ENCODE results near the gene NUDT22.

The NUDT22 gene

DNA sequence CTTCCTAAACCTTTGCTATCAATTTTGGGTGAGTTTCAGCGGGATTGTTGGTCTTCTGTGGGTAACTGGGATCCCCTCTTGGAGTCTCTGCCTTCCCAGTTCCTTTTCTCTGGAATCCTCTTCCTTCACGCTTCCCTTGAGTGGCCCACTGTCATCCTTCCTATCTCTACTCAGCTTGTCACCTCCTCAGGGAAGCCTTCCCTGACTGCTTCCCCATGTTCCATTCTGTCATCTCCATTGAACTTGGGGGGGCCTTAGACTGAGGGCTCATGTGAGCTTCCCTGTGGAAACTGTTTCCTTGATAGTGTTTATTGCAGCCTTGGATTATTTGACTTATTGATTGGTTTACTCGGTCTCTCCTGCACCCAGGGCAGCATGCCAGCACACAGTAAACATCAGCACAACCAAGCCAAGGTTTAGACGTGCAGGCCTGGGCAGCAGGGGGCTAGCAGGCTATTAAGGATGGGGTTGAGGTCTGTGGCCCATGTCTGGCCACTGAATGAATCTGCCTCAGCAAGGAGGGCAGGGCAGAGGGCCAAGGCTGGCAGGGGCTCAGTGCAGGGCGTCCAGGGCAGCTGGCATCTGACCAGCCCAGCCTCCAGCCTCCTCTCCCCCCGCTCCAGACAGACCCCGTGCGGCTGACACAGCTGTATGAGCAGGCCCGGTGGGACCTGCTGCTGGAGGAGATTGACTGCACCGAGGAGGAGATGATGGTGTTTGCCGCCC lies 7.3 kb upstream of the NUDT22 start:
- Histone ChIP-seq H2AK5ac (ENCODE audit: low read length) (no peak overlapping the region), H3K23ac (ENCODE audit: low read length) (no peak overlapping the region)
- no CpG with 5 or more reads among the region's 11 CpGs for WGBS (ENCODE audit: extremely low coverage, insufficient coverage, low lambda C conversion rate)

DNA sequence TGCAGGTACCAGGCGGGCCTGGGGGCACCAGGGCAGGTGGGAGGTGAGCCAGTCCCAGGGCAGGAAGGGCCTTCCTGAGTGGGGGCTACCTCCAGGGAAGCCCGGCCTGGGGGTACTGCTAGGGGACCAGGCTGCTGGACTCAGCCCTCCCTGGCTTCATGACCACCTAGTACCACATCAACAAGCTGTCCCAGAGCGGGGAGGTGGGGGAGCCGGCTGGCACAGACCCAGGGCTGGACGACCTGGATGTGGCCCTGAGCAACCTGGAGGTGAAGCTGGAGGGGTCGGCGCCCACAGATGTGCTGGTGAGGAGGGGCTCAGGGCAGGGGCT lies 6.8 kb upstream of the NUDT22 start:
- no peaks in the 10 kb centered on the region for H3K27me3 ChIP-seq (ENCODE audit: insufficient read depth, low read length, poor library complexity)
- no peak overlapping the region for H3K9ac ChIP-seq (ENCODE audit: low read length)
- H3K18ac ChIP-seq (ENCODE audit: low read length) = no peak overlapping the region
- H3K4me1 ChIP-seq (ENCODE audit: control insufficient read depth, low read depth, low read length) = no peaks in the 10 kb centered on the region
- H3K27ac ChIP-seq (ENCODE audit: low read depth, low read length) = no peak overlapping the region
- H3K4ac ChIP-seq (ENCODE audit: low read depth, low read length) = no peak overlapping the region
- H4K8ac ChIP-seq (ENCODE audit: low read depth, low read length) = no peak overlapping the region
- no peak overlapping the region for H2BK120ac ChIP-seq (ENCODE audit: low read depth, low read length)
- no peaks in the 10 kb centered on the region for H3K79me1 ChIP-seq (ENCODE audit: low read length)
- no peak for DNase-seq
- no peak overlapping the region for H3K56ac ChIP-seq (ENCODE audit: low read length)
- H2AK5ac ChIP-seq (ENCODE audit: low read length) = no peak overlapping the region
- H4K5ac ChIP-seq (ENCODE audit: low read length) = no peak overlapping the region
- H2BK15ac ChIP-seq (replicated peaks; ENCODE audit: low read depth) = no peak overlapping the region
- no peaks in the 10 kb centered on the region for H3K79me2 ChIP-seq (ENCODE audit: control insufficient read depth, insufficient read depth, low read length)
- H3K36me3 ChIP-seq (ENCODE audit: control insufficient read depth, insufficient read depth, low read length) = no peaks in the 10 kb centered on the region
- no peak overlapping the region for H2BK5ac ChIP-seq (ENCODE audit: low read length)
- H3K4me2 ChIP-seq (ENCODE audit: low read length) = no peak overlapping the region
- H3K4me3 ChIP-seq (ENCODE audit: low read length) = no peak overlapping the region
- WGBS (ENCODE audit: extremely low coverage, insufficient coverage, low lambda C conversion rate) = no CpG with 5 or more reads among the region's 7 CpGs
- H3K23ac ChIP-seq (ENCODE audit: low read length) = no peak overlapping the region

More for the DNA sequence above, 7.3 kb upstream of the NUDT22 start:
- Histone ChIP-seq H3K56ac (ENCODE audit: low read length) (no peak overlapping the region), H3K36me3 (ENCODE audit: control insufficient read depth, insufficient read depth, low read length) (no peaks in the 10 kb centered on the region), H3K79me1 (ENCODE audit: low read length) (no peaks in the 10 kb centered on the region), H4K5ac (ENCODE audit: low read length) (no peak overlapping the region), H2BK15ac (replicated peaks; ENCODE audit: low read depth) (no peak overlapping the region), H3K4me3 (ENCODE audit: low read length) (no peak overlapping the region), H3K4me1 (ENCODE audit: control insufficient read depth, low read depth, low read length) (no peaks in the 10 kb centered on the region), H3K27me3 (ENCODE audit: insufficient read depth, low read length, poor library complexity) (no peaks in the 10 kb centered on the region), H2BK120ac (ENCODE audit: low read depth, low read length) (no peak overlapping the region), H2BK5ac (ENCODE audit: low read length) (no peak overlapping the region), H3K9ac (ENCODE audit: low read length) (no peak overlapping the region), H3K18ac (ENCODE audit: low read length) (no peak overlapping the region), H3K79me2 (ENCODE audit: control insufficient read depth, insufficient read depth, low read length) (no peaks in the 10 kb centered on the region), H3K27ac (ENCODE audit: low read depth, low read length) (no peak overlapping the region), H3K4ac (ENCODE audit: low read depth, low read length) (no peak overlapping the region), H3K4me2 (ENCODE audit: low read length) (no peak overlapping the region), H4K8ac (ENCODE audit: low read depth, low read length) (no peak overlapping the region)
- DNase-seq = no peak

- Histone ChIP-seq H3K4me2 (ENCODE audit: low read length) (no peak overlapping the region), H2BK15ac (replicated peaks; ENCODE audit: low read depth) (no peak overlapping the region), H3K18ac (ENCODE audit: low read length) (no peak overlapping the region), H3K4ac (ENCODE audit: low read depth, low read length) (no peak overlapping the region), H2BK120ac (ENCODE audit: low read depth, low read length) (no peak overlapping the region), H3K4me1 (ENCODE audit: control insufficient read depth, low read depth, low read length) (no peaks in the 10 kb centered on the region), H3K27me3 (ENCODE audit: insufficient read depth, low read length, poor library complexity) (no peaks in the 10 kb centered on the region), H3K36me3 (ENCODE audit: control insufficient read depth, insufficient read depth, low read length) (no peaks in the 10 kb centered on the region), H3K79me1 (ENCODE audit: low read length) (no peaks in the 10 kb centered on the region), H4K8ac (ENCODE audit: low read depth, low read length) (no peak overlapping the region), H3K4me3 (ENCODE audit: low read length) (no peak overlapping the region), H3K27ac (ENCODE audit: low read depth, low read length) (no peak overlapping the region), H2AK5ac (ENCODE audit: low read length) (no peak overlapping the region), H3K56ac (ENCODE audit: low read length) (no peak overlapping the region), H4K5ac (ENCODE audit: low read length) (no peak overlapping the region), H3K79me2 (ENCODE audit: control insufficient read depth, insufficient read depth, low read length) (no peaks in the 10 kb centered on the region), H2BK5ac (ENCODE audit: low read length) (no peak overlapping the region), H3K9ac (ENCODE audit: low read length) (no peak overlapping the region), H3K23ac (ENCODE audit: low read length) (no peak overlapping the region)
- no peak for DNase-seq
- WGBS (ENCODE audit: extremely low coverage, insufficient coverage, low lambda C conversion rate) = no CpG with 5 or more reads among the region's 10 CpGs
These were observed 6.3 kb upstream of the NUDT22 start for GRCh38 chr11:64219755-64220154.

DNA sequence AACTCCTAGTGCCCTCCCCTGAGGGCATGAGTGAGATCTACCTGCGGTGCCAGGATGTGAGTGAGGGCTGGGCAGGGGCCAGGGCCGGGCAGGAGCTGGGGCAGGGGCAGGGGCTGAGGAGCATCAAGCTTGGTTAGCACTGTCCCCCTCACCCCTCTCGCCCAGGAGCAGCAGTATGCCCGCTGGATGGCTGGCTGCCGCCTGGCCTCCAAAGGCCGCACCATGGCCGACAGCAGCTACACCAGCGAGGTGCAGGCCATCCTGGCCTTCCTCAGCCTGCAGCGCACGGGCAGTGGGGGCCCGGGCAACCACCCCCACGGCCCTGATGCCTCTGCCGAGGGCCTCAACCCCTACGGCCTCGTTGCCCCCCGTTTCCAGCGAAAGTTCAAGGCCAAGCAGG lies 5.8 kb upstream of the NUDT22 start:
- no peak overlapping the region for H4K8ac ChIP-seq (ENCODE audit: low read depth, low read length)
- no peak overlapping the region for H3K4me3 ChIP-seq (ENCODE audit: low read length)
- H2BK15ac ChIP-seq (replicated peaks; ENCODE audit: low read depth) = no peak overlapping the region
- DNase-seq = no peak
- no peaks in the 10 kb centered on the region for H3K36me3 ChIP-seq (ENCODE audit: control insufficient read depth, insufficient read depth, low read length)
- H3K56ac ChIP-seq (ENCODE audit: low read length) = no peak overlapping the region
- no peak overlapping the region for H3K27ac ChIP-seq (ENCODE audit: low read depth, low read length)
- H3K23ac ChIP-seq (ENCODE audit: low read length) = no peak overlapping the region
- no peak overlapping the region for H3K9ac ChIP-seq (ENCODE audit: low read length)
- WGBS (ENCODE audit: extremely low coverage, insufficient coverage, low lambda C conversion rate) = no CpG with 5 or more reads among the region's 17 CpGs
- no peak overlapping the region for H4K5ac ChIP-seq (ENCODE audit: low read length)
- no peaks in the 10 kb centered on the region for H3K4me1 ChIP-seq (ENCODE audit: control insufficient read depth, low read depth, low read length)
- no peak overlapping the region for H3K4me2 ChIP-seq (ENCODE audit: low read length)
- H3K27me3 ChIP-seq (ENCODE audit: insufficient read depth, low read length, poor library complexity) = no peaks in the 10 kb centered on the region
- H2BK5ac ChIP-seq (ENCODE audit: low read length) = no peak overlapping the region
- no peak overlapping the region for H3K18ac ChIP-seq (ENCODE audit: low read length)
- no peaks in the 10 kb centered on the region for H3K79me2 ChIP-seq (ENCODE audit: control insufficient read depth, insufficient read depth, low read length)
- no peak overlapping the region for H2BK120ac ChIP-seq (ENCODE audit: low read depth, low read length)
- no peak overlapping the region for H2AK5ac ChIP-seq (ENCODE audit: low read length)
- no peak overlapping the region for H3K4ac ChIP-seq (ENCODE audit: low read depth, low read length)
- no peaks in the 10 kb centered on the region for H3K79me1 ChIP-seq (ENCODE audit: low read length)

- Histone ChIP-seq H4K5ac (ENCODE audit: low read length) (no peak overlapping the region), H3K36me3 (ENCODE audit: control insufficient read depth, insufficient read depth, low read length) (no peaks in the 10 kb centered on the region), H3K79me1 (ENCODE audit: low read length) (no peaks in the 10 kb centered on the region), H3K56ac (ENCODE audit: low read length) (no peak overlapping the region), H3K27me3 (ENCODE audit: insufficient read depth, low read length, poor library complexity) (no peaks in the 10 kb centered on the region), H3K9ac (ENCODE audit: low read length) (no peak overlapping the region), H3K79me2 (ENCODE audit: control insufficient read depth, insufficient read depth, low read length) (no peaks in the 10 kb centered on the region), H3K4me1 (ENCODE audit: control insufficient read depth, low read depth, low read length) (no peaks in the 10 kb centered on the region), H2AK5ac (ENCODE audit: low read length) (no peak overlapping the region), H4K8ac (ENCODE audit: low read depth, low read length) (no peak overlapping the region), H3K18ac (ENCODE audit: low read length) (no peak overlapping the region), H2BK120ac (ENCODE audit: low read depth, low read length) (no peak overlapping the region), H2BK15ac (replicated peaks; ENCODE audit: low read depth) (no peak overlapping the region), H3K4me2 (ENCODE audit: low read length) (no peak overlapping the region), H3K4me3 (ENCODE audit: low read length) (no peak overlapping the region), H3K4ac (ENCODE audit: low read depth, low read length) (no peak overlapping the region), H3K27ac (ENCODE audit: low read depth, low read length) (no peak overlapping the region), H2BK5ac (ENCODE audit: low read length) (no peak overlapping the region), H3K23ac (ENCODE audit: low read length) (no peak overlapping the region)
- no peak for DNase-seq
- no CpG with 5 or more reads among the region's 14 CpGs for WGBS (ENCODE audit: extremely low coverage, insufficient coverage, low lambda C conversion rate)
These were observed 5.3 kb upstream of the NUDT22 start for GRCh38 chr11:64220798-64221197.

DNA sequence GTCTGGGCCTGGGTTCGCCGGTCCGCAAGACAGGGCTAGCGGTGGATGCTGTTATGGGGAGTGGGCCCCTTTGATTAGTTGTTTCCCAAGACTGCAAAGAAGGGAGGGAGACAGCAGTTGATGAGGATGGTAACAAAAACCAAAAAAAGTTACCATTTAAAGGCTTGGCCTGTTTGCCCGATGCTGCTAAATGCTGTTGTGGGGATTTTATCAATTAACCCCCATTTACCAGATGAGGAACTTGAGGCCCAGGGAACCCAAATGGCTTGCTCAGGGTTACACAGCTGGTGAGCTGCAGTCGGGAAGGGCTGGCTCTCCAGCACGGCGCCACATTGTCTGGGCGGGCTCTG lies 3.4 kb upstream of the NUDT22 start:
- Histone ChIP-seq H3K23ac (ENCODE audit: low read length) (no peak overlapping the region), H3K4me3 (ENCODE audit: low read length) (no peak overlapping the region), H3K27me3 (ENCODE audit: insufficient read depth, low read length, poor library complexity) (no peaks in the 10 kb centered on the region), H3K9ac (ENCODE audit: low read length) (no peak overlapping the region), H3K27ac (ENCODE audit: low read depth, low read length) (no peak overlapping the region), H2AK5ac (ENCODE audit: low read length) (no peak overlapping the region), H2BK5ac (ENCODE audit: low read length) (no peak overlapping the region), H4K5ac (ENCODE audit: low read length) (no peak overlapping the region), H3K18ac (ENCODE audit: low read length) (no peak overlapping the region), H4K8ac (ENCODE audit: low read depth, low read length) (no peak overlapping the region), H3K36me3 (ENCODE audit: control insufficient read depth, insufficient read depth, low read length) (no peaks in the 10 kb centered on the region), H3K4me1 (ENCODE audit: control insufficient read depth, low read depth, low read length) (peaks cover 2% of the 10 kb centered on the region), H3K4me2 (ENCODE audit: low read length) (no peak overlapping the region), H3K56ac (ENCODE audit: low read length) (no peak overlapping the region), H2BK15ac (replicated peaks; ENCODE audit: low read depth) (no peak overlapping the region), H3K79me2 (ENCODE audit: control insufficient read depth, insufficient read depth, low read length) (no peaks in the 10 kb centered on the region), H2BK120ac (ENCODE audit: low read depth, low read length) (no peak overlapping the region), H3K4ac (ENCODE audit: low read depth, low read length) (no peak overlapping the region), H3K79me1 (ENCODE audit: low read length) (peaks cover 4% of the 10 kb centered on the region)
- no peak for DNase-seq
- WGBS (ENCODE audit: extremely low coverage, insufficient coverage, low lambda C conversion rate) = no CpG with 5 or more reads among the region's 9 CpGs
